Ascending aorta (tissue), 2 donors: ENCODE data around the gene ASTL. TPM values are rescaled to one million over a fixed set of nuclear protein-coding genes. Genes with fewer than 3 reads are reported as not detected.

Experiments
- DNase-seq, 2 donors: peaks; one replicate each; pipeline ENCODE4 v3.0.0-alpha.2; 2019; ENCODE audit warnings: low spot score in 2 of 2
- H3K27ac ChIP-seq, 2 donors: fragments of 200-600 bp; sonication (generic); one replicate each; pipeline ENCODE4 v1.5.1; 2016 to 2017; ENCODE audit warnings: mild to moderate bottlenecking in 1 of 2
- H3K27me3 ChIP-seq: fragments of 200-600 bp; sonication (generic); one replicate; pipeline ENCODE4 v1.5.1; 2017
- H3K36me3 ChIP-seq, 2 donors: fragments of 200-600 bp; sonication (generic); one replicate each; pipeline ENCODE4 v1.5.1; 2016
- H3K4me1 ChIP-seq, 2 donors: fragments of 200-600 bp; sonication (generic); one replicate each; pipeline ENCODE4 v1.5.1; 2016 to 2017; ENCODE audit warnings: mild to moderate bottlenecking in 1 of 2
- H3K4me3 ChIP-seq, 2 donors: fragments of 200-600 bp; sonication (generic); one replicate each; pipeline ENCODE4 v1.5.1; 2016 to 2017; ENCODE audit warnings: mild to moderate bottlenecking in 1 of 2
- H3K9me3 ChIP-seq, 2 donors: fragments of 200-600 bp; sonication (generic); one replicate each; pipeline ENCODE4 v1.5.1; 2016
- CTCF ChIP-seq, 3 experiments: fragments of 200-600 bp in 2 of 3; fragments of 450-650 bp in 1 of 3; sonication (generic) in 2 of 3; IDR thresholded peaks; one replicate each; pipeline ENCODE4 v1.5.1; 2016 to 2019; ENCODE audit warnings: antibody characterized with exemption in 3 of 3, mild to moderate bottlenecking in 1 of 3, moderate library complexity in 1 of 3
- intact Hi-C: fragments of 100-400 bp; cut with DNase I; formaldehyde crosslinking; loops from one replicate; pipeline ENCODE4 v1.15.1; 2023
- total RNA-seq: library from RNA; depleted of rRNA; stranded (reverse); fragments of >200 nt; gene quantifications from one replicate; pipeline ENCODE4 v1.1.0, GENCODE V29; 2016

Gene ASTL
- total RNA-seq, 1 donor from 2014 or later, result not detected

DNA sequence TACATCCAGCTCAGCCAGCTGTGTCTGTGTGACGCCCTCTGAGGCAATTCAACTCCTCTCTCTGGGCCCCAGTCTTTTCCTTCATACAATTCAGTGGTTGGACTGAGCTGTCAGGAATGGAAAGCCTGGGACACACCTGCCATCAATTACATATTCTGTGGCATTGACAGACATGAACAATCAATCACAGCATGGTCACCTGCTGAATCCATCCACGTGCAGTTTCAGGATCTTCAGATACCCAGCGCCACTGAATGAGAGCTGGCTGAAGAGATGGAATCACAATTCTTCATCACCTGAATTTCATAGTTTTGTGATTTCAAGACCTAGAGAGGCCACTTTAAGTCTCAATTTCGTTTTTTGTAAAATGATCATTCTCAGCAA, 27.1 kb downstream of the ASTL start:
- H3K27me3 ChIP-seq, result peaks cover 2% of the 10 kb centered on the region
- TF ChIP-seq CTCF (IDR thresholded peaks at IDR 0.05), result no peak
- intact Hi-C loops, result loop anchor here (5.0 to 10.0 kb wide), 3 partner anchors 39 to 86 kb away; no protein-coding TSS in a partner anchor
- H3K36me3 ChIP-seq, result no peaks in the 10 kb centered on the region
- no peak overlapping the region for H3K27ac ChIP-seq
- no peaks in the 10 kb centered on the region for H3K9me3 ChIP-seq
- H3K4me3 ChIP-seq, result no peak overlapping the region
- DNase-seq, result no peak
- peaks cover 2 to 7% of the 10 kb centered on the region in 2 donors for H3K4me1 ChIP-seq

GRCh38 chr2:96110621-96111256, 27.6 kb downstream of the ASTL start:
- H3K27me3 ChIP-seq, result no peaks in the 10 kb centered on the region
- no peak for DNase-seq
- H3K4me1 ChIP-seq, result peaks cover 0 to 7% of the 10 kb centered on the region in 2 donors
- TF ChIP-seq CTCF (IDR thresholded peaks at IDR 0.05), result no peak
- peaks cover 0 to 1% of the 10 kb centered on the region in 2 donors for H3K9me3 ChIP-seq
- no peak overlapping the region for H3K4me3 ChIP-seq
- no peaks in the 10 kb centered on the region for H3K36me3 ChIP-seq
- H3K27ac ChIP-seq, result no peak overlapping the region
- intact Hi-C loops, result loop anchor here (5.0 to 10.0 kb wide), 3 partner anchors 38 to 86 kb away; no protein-coding TSS in a partner anchor

DNA sequence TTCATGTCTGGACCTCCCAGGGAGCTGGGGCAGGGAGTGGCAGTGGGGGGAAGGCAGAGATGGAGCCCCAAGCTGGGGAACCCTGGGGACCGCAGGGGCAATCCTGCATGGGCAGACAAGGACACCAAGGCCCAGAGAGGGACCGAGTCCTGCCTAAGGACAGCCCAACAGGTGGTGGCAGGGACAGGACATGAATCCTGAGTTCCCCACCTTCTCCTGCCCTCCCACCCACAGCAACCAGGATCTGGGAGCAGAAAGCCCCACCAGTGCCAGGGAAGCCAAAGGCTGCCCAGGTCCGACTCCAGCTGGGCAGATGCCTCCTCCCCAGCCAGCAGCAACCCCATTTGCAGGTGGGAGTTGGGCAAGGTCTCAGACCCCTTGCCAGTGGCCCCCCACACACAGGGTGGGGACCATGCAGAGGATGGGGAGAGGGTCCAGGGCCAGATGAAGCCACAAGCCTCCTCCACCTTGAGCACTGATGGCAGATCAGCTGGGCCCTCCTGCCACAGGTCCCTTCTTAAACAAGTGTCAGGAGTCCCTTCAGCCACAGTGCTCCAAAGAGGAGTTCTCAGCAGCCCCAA, 28.3 kb downstream of the ASTL start:
- DNase-seq, result no peak
- intact Hi-C loops, result loop anchor here (5.0 to 10.0 kb wide), 3 partner anchors 38 to 85 kb away; no protein-coding TSS in a partner anchor
- H3K4me1 ChIP-seq, result peaks cover 0 to 7% of the 10 kb centered on the region in 2 donors
- H3K9me3 ChIP-seq, result peaks cover 5 to 8% of the 10 kb centered on the region in 2 donors
- H3K4me3 ChIP-seq, result no peak overlapping the region
- no peaks in the 10 kb centered on the region for H3K36me3 ChIP-seq
- TF ChIP-seq CTCF (IDR thresholded peaks at IDR 0.05), result no peak
- no peaks in the 10 kb centered on the region for H3K27me3 ChIP-seq
- peak overlapping the region in 1 of 2 donors; percentile 65 for H3K27ac ChIP-seq

DNA sequence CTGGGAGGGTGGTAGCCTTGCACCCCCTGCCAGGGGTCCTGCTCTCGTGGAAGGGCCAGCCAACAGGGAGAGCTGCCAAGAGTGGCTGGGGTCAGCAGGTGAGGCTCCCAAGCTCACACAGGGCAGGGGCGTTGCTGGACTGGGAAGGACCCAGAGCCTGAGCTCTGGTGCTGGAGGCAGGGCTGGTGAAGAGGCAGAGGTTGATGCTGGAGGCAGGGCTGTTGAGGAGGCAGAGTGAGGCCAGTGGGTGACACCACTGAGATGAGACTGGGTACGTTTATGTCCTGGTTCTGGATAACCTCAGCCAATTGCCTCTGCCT, 29.0 kb downstream of the ASTL start:
- peaks cover 0 to 7% of the 10 kb centered on the region in 2 donors for H3K4me1 ChIP-seq
- H3K9me3 ChIP-seq, result peaks cover 5 to 9% of the 10 kb centered on the region in 2 donors
- no peak for TF ChIP-seq CTCF (IDR thresholded peaks at IDR 0.05)
- no peak for DNase-seq
- no peaks in the 10 kb centered on the region for H3K36me3 ChIP-seq
- H3K27me3 ChIP-seq, result no peaks in the 10 kb centered on the region
- H3K4me3 ChIP-seq, result no peak overlapping the region
- intact Hi-C loops, result no loop called here
- peak overlapping the region in 1 of 2 donors; percentile 65 for H3K27ac ChIP-seq

DNA sequence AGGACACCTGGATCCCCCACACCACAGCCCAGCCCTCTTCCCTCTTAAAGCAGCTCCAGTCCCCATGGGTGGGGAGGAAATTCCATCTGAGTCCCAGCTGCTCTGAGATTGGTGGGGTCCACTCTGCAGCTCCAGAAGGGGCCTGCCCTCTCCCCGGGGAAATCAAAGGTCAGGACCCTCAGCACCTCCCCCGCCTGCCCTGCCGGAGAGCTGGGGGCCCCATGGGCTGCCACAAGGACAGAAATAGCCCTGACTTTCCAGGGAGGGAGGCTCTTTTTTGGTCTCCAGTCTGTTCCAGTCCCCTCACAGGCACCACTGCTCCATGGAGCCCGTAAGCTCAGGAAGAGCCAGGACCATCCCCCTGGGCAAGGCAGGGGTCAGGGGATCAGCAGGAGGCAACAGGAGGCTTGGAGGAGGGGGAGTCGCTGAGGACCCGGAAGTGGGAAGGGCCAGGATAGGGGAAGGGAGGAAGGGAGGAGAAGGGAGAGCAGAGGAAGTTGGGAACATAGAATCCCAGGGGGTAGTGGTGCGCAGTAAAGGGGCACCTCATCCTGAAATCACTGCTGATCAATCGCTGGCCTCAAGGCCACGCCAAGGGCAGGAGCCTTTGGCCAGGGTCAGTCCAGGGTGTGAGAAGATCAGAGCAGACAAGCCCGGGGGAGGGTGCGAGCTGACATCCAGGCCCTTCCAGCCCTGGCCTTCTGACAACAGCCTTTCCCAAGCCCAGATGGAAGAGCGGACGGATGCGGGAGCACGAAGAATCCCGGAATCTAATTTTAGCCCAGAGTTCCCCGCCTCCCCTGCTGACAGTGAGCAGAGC, 29.6 kb downstream of the ASTL start:
- Histone ChIP-seq H3K27ac (peak overlapping the region in 1 of 2 donors; percentile 65), H3K36me3 (no peaks in the 10 kb centered on the region), H3K9me3 (peaks cover 5 to 9% of the 10 kb centered on the region in 2 donors), H3K27me3 (no peaks in the 10 kb centered on the region), H3K4me3 (no peak overlapping the region), H3K4me1 (peaks cover 0 to 7% of the 10 kb centered on the region in 2 donors)
- DNase-seq, result no peak
- intact Hi-C loops, result no loop called here
- TF ChIP-seq CTCF (IDR thresholded peaks at IDR 0.05), result no peak
